ENCODE measurements around the gene ZNF653. TPM values are rescaled to one million over a fixed set of nuclear protein-coding genes. Genes with fewer than 3 reads are reported as not detected.

ZNF653 gene
- total and polyA plus RNA-seq, 4 donors, result 5.8 to 21.4 (median 16.0) TPM

DNA sequence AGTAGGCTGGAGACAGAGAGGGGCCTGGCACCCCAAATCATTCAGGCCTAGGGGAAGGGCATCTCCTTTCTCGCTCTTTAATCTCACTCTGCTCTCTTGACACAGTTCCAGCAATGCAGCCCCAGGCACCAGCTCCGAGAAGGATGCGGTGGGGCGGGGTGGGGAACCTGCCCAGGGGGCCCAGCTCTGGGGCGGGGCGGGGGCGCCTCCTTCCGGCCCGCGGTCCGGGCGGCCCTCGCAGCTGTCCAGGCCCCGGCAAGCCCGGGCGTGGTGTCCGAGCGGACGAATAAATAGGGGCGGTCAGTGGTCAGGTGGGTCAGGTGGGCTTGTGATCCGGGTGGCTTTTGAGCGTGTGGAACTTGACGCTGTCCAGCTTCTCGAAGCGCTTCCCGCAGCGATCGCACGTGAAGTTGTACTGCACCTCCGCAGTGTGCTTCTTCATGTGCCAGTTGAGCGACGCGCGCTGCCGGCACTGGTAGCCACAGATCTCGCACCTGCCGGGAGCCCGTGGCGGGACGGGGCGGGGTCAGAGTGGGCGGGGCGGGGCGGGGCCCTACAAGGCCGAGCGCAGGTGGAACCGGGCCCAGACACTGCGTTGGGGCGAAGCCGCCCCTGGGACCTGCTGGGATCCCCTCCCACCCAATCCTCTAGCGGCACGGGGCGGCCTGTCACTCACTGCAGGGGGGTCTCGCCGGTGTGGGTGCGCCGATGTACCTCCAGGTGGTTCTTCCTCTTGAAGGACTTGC, 22.1 kb downstream of the ZNF653 start:
- Histone ChIP-seq H3K27me3 (ENCODE audit: control insufficient read depth, insufficient read depth, low read length) (peaks cover 12% of the 10 kb centered on the region), H3K27ac (ENCODE audit: low read depth, low read length) (no peak overlapping the region), H3K4me1 (ENCODE audit: control insufficient read depth, insufficient read depth, low read length) (peaks cover 35% of the 10 kb centered on the region), H3K36me3 (ENCODE audit: control insufficient read depth, insufficient read depth, low read length) (peaks cover 44% of the 10 kb centered on the region), H3K9me3 (ENCODE audit: control insufficient read depth, insufficient read depth, low read length) (no peaks in the 10 kb centered on the region), H3K4me3 (ENCODE audit: low read depth, low read length) (no peak overlapping the region)
- 58% methylated on average over 48 of the region's 57 CpGs for WGBS (ENCODE audit: insufficient coverage)
- DNase-seq (ENCODE audit: low read depth in 4 of 6, low spot score in 6 of 6), result no peak

DNA sequence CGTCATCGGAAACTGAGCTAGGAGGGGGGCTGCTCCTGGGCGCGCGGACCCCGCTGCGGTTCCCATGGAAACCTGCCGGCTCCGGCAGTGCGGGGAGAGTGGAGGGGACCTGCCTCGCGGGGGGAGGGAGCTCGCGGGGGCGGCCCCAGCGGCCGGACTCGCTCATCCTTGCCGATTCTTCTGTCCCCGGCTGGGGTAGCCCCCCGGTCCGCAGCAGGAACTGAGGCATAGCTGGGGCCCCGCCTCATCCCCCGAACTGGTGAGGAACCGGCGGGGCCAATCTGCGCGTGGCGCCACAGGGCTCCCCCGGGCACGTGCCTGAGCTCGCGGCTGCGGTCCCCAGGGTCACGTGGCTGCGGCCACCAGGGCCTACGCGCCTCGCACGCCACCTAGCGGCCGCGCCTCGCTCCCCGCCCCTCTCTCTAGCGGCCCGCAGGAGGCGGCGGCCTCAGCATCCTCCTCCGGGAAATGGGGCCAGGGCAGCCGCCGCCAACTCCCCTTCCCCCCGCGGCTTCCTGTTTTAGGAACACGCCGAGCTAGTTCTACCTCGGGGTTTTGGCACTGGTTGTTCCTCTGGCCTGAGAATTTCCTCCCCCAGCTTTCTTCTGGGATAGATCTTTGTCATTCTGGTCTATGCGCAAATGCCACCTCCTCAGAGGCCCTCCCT, 23.1 kb downstream of the ZNF653 start:
- no peaks in the 10 kb centered on the region for H3K9me3 ChIP-seq (ENCODE audit: control insufficient read depth, insufficient read depth, low read length)
- H3K36me3 ChIP-seq (ENCODE audit: control insufficient read depth, insufficient read depth, low read length), result peaks cover 46% of the 10 kb centered on the region
- H3K4me3 ChIP-seq (ENCODE audit: low read depth, low read length), result peak overlapping the region; percentile 43
- H3K4me1 ChIP-seq (ENCODE audit: control insufficient read depth, insufficient read depth, low read length), result peaks cover 41% of the 10 kb centered on the region
- peak overlapping the region; percentile 57 for H3K27ac ChIP-seq (ENCODE audit: low read depth, low read length)
- peak in 4 of 6 donors; percentile 62 to 92 (median 80) for DNase-seq (ENCODE audit: low read depth in 4 of 6, low spot score in 6 of 6)
- WGBS (ENCODE audit: insufficient coverage), result 2% methylated on average over 58 of the region's 58 CpGs
- peaks cover 12% of the 10 kb centered on the region for H3K27me3 ChIP-seq (ENCODE audit: control insufficient read depth, insufficient read depth, low read length)

DNA sequence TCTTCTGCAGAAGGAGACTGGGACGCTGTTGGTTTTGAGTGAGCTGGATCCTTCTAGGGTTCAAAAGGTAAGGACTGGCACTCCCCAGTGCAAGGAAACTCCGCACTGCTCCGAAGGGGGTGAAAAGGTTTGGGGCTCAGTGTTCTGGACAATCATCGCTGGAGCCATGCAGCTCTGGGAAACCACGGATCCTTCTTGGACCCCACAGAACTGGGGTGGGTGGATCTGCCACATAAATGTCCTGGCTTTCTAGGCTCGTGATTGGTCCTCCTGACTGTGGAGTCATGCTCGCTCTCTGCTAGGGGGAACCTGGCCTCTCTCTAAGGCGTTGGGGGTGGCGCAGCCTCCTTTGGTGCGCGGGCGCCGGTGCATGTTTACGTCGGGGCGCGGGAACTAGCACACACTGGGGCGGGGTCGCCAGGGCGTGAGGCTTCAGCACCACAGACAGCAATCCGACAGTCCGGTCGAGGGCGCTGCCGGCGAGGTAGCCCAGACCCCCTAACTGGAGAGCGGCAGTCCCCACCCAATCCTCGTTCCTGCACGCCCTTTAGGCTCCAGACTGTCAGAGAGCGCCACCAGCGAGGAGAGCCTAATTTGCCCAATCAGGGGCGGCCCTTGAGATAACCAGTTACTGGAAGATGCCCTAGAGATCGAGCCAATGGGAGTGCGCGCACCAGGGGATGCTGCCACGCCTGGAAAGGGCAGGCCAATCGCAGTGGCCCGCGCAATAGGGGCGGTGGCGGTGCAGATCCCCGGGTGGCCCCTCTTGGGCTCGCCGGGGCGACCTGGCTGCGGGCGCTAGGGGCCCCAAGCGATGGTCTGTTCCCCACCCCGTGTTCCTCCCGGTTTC, 23.9 kb downstream of the ZNF653 start:
- H3K36me3 ChIP-seq (ENCODE audit: control insufficient read depth, insufficient read depth, low read length), result peaks cover 43% of the 10 kb centered on the region
- H3K27ac ChIP-seq (ENCODE audit: low read depth, low read length), result peak overlapping the region; percentile 57
- H3K4me3 ChIP-seq (ENCODE audit: low read depth, low read length), result peak overlapping the region; percentile 43
- no peaks in the 10 kb centered on the region for H3K9me3 ChIP-seq (ENCODE audit: control insufficient read depth, insufficient read depth, low read length)
- peaks cover 41% of the 10 kb centered on the region for H3K4me1 ChIP-seq (ENCODE audit: control insufficient read depth, insufficient read depth, low read length)
- DNase-seq (ENCODE audit: low read depth in 4 of 6, low spot score in 6 of 6), result peak in 4 of 6 donors; percentile 64 to 96 (median 88)
- WGBS (ENCODE audit: insufficient coverage), result 3% methylated on average over 50 of the region's 50 CpGs
- peaks cover 12% of the 10 kb centered on the region for H3K27me3 ChIP-seq (ENCODE audit: control insufficient read depth, insufficient read depth, low read length)

DNA sequence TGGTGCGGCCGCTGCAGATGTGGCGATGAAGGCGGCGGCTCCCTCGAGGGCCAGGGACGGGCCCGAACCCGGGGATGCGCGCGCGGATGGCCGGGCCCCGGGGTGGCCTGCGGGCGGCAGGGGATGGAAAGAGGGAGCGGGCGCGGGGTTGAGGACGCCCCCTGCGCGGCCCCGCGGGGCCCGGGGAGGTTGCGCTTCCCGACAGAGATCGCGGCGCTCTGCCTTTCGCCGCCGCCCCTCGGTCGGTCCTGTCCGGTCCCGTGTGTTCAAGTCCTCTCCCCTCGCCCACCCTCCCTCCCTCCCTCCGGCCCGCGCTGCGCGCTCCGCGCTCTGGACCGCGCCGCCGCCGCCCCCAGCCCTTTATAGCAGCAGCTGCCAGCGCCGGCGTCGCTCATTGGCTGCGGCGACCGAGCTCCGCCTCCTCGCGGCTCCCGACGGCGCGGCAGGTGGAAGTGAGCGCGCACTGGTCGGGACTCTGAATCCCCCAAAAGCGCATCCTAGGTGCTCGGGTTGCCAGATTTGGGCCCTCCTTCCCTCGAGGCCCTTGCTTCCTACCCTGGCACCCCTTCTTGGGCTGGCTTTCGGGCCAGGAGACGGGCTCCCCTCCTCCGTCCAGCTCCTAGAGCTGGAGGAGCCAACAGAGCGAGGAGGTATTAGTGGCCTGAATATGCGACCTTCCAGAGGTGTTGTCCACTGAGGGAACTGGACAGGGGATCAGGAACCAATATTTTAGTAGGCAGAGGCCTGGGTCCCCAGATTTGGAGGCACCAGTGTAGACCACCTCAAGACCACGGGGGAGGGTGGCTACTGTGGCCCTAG, 24.7 kb downstream of the ZNF653 start, which contains the start of gene ELAVL3:
Gene ELAVL3 (minus strand): TSS at position 332 of the 819 bp plus-strand sequence. CDS start 438 bp downstream, outside the sequence.
- 3% methylated on average over 64 of the region's 77 CpGs for WGBS (ENCODE audit: insufficient coverage)

DNA sequence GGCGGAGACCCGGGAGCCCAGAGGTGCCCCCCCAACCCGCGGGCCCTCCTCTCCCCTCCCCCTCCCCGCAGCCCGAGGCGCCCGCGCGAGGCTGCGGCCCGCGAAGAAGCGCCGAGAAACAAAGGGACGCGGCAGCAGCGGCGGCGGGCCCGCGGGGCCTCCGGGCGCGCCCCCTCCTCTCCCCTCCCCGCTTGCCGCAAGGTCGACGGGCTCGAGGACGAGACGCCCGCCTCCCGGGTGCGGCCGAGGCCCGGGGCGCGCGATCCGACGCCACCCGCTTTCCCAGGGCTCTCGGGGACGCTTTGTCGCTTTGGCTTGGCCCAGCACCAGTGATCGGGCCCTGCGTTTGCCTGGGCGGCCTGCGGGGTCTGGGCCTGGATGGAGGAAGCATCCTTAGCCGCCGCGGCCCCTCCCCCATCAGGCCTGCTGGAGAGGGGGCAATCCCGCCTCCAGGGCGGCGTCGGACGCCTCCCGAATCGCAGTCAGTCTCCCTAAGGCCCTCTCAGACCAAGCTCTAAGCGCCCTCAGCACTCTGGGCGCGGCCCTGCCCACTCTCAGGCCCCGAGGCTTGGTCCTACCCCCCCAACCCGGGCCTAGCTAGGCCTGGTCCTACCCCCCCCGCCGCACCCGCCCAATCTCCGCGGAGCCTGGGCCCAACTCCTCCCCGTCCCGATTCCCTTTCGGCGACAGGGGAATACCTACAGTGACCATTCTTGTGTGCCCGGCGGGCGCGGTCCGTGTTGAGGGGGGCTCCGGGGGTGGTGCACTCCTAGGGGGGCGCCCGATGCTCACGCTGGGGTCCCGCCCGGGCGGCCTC, 25.5 kb downstream of the ZNF653 start:
- Histone ChIP-seq H3K9me3 (ENCODE audit: control insufficient read depth, insufficient read depth, low read length) (no peaks in the 10 kb centered on the region), H3K27me3 (ENCODE audit: control insufficient read depth, insufficient read depth, low read length) (peaks cover 12% of the 10 kb centered on the region), H3K4me1 (ENCODE audit: control insufficient read depth, insufficient read depth, low read length) (peaks cover 41% of the 10 kb centered on the region), H3K4me3 (ENCODE audit: low read depth, low read length) (peak overlapping the region; percentile 61), H3K27ac (ENCODE audit: low read depth, low read length) (peak overlapping the region; percentile 25), H3K36me3 (ENCODE audit: control insufficient read depth, insufficient read depth, low read length) (peaks cover 35% of the 10 kb centered on the region)
- peak in 2 of 6 donors; percentile 66 to 68 for DNase-seq (ENCODE audit: low read depth in 4 of 6, low spot score in 6 of 6)
- WGBS (ENCODE audit: insufficient coverage), result 1% methylated on average over 82 of the region's 86 CpGs

More for the DNA sequence above, 24.7 kb downstream of the ZNF653 start, which contains the start of gene ELAVL3:
- Histone ChIP-seq H3K27ac (ENCODE audit: low read depth, low read length) (peak within 1 kb of the TSS; percentile 57), H3K27me3 (ENCODE audit: control insufficient read depth, insufficient read depth, low read length) (peaks cover 12% of the 10 kb centered on the region), H3K4me1 (ENCODE audit: control insufficient read depth, insufficient read depth, low read length) (peaks cover 41% of the 10 kb centered on the region), H3K9me3 (ENCODE audit: control insufficient read depth, insufficient read depth, low read length) (no peaks in the 10 kb centered on the region), H3K4me3 (ENCODE audit: low read depth, low read length) (peak within 1 kb of the TSS; percentile 61), H3K36me3 (ENCODE audit: control insufficient read depth, insufficient read depth, low read length) (peaks cover 39% of the 10 kb centered on the region)
- DNase-seq (ENCODE audit: low read depth in 4 of 6, low spot score in 6 of 6), result peak in 4 of 6 donors; percentile 64 to 93 (median 82)

DNA sequence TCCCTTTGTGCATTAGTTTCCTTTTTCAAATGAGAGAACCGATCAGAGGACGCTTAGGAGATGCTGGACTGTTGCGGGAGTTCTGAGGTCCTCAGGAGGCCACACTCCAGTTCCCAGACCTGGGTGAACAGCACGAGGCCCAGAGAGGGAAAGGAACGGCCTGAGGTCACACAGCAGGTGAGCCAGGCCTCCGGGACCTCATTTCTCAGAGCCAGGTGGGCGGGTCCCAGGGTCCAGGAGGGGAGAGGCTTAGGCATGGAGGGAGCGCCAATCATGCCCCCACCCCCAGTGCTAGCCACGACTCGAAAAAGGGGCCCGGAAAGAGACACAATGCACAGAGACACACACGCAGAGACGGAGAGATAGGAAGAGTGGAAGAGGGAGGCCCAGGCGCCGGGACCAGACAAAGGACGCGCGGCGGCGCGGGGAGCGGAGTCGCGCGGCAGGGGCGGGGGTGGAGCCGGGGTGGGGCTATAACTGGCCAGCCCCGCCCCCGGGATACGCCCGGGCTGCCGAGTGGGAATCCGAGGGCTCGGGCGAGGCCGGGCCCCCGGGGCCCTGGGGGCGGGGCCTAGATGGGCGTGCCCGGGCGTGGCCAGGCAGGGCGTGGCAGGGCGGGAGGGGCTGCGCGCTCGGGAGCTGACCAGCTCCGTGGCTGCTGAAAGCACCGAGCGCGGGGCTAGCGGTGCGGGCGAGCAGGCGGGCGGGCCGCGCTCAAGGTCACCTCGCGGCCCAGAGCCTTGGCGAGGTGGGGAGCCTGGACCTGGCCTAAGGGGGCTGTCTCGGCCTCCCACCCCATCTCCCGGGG, 26.3 kb downstream of the ZNF653 start:
- H3K4me3 ChIP-seq (ENCODE audit: low read depth, low read length), result peak overlapping the region; percentile 39
- H3K36me3 ChIP-seq (ENCODE audit: control insufficient read depth, insufficient read depth, low read length), result peaks cover 33% of the 10 kb centered on the region
- H3K4me1 ChIP-seq (ENCODE audit: control insufficient read depth, insufficient read depth, low read length), result peaks cover 41% of the 10 kb centered on the region
- peaks cover 12% of the 10 kb centered on the region for H3K27me3 ChIP-seq (ENCODE audit: control insufficient read depth, insufficient read depth, low read length)
- 6% methylated on average over 58 of the region's 62 CpGs for WGBS (ENCODE audit: insufficient coverage)
- H3K9me3 ChIP-seq (ENCODE audit: control insufficient read depth, insufficient read depth, low read length), result no peaks in the 10 kb centered on the region
- peak in 3 of 6 donors; percentile 43 to 90 (median 88) for DNase-seq (ENCODE audit: low read depth in 4 of 6, low spot score in 6 of 6)
- peak overlapping the region; percentile 2 for H3K27ac ChIP-seq (ENCODE audit: low read depth, low read length)

DNA sequence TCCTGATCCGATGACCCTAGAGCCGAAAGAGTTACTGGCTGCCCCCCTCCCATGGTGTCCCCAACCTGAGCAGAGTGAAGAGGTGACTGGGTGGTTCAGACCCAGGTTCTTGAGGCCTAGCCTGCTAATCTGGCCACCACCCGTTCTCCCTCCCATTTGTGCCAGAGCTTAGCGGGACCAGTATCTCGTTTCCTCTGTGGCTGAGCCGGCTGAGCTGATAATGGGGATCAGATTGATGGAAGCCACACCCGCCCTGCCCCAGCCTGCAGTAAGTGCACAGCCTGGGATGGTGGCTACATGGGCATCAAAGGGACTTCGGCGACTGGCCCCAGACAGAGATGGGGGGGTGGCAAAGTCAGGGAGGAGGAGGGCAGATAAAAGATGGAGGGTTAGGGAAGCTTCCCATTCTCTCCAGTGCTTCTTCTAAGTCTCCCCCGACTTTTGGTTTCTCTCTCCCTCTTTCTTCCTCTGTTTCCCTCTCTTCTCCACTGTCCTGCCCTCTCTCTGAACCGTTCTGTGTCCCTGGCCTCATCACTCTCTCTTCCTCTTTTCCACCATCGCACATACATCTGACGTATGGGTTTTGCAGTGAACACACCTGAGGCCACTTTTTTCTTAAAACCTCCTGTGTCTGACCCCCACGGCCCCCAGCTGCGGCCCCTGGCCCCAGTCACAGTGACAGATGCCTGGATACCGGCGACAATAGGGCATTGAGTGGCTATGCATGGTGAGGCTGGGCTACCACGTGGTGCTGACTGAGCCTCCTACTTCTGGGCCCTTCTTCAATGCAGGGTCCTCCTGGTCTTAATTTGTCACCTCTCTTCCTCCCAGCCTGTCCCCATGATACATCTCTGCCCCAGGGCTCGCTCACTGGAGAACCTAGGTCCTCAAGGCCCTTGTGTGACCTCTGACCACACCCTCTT, 27.2 kb downstream of the ZNF653 start:
- 60% methylated on average over 16 of the region's 19 CpGs for WGBS (ENCODE audit: insufficient coverage)
- Histone ChIP-seq H3K27me3 (ENCODE audit: control insufficient read depth, insufficient read depth, low read length) (peaks cover 12% of the 10 kb centered on the region), H3K36me3 (ENCODE audit: control insufficient read depth, insufficient read depth, low read length) (peaks cover 25% of the 10 kb centered on the region), H3K4me3 (ENCODE audit: low read depth, low read length) (peak overlapping the region; percentile 39), H3K27ac (ENCODE audit: low read depth, low read length) (peak overlapping the region; percentile 2), H3K4me1 (ENCODE audit: control insufficient read depth, insufficient read depth, low read length) (peaks cover 41% of the 10 kb centered on the region), H3K9me3 (ENCODE audit: control insufficient read depth, insufficient read depth, low read length) (no peaks in the 10 kb centered on the region)
- peak in 1 of 6 donors; percentile 15 for DNase-seq (ENCODE audit: low read depth in 4 of 6, low spot score in 6 of 6)

Data from spinal cord (tissue), 10 donors.